ENCODE results near the gene UBE2D2.

UBE2D2 gene

GRCh38 chr5:139636975-139637408 lies 75.9 kb downstream of the UBE2D2 start:
- no peak for DNase-seq

GRCh38 chr5:139637438-139638089 lies 76.4 kb downstream of the UBE2D2 start:
- no peak for DNase-seq

- DNase-seq, result no peak
Measured at GRCh38 chr5:139638090-139638735, 77.1 kb downstream of the UBE2D2 start.

GRCh38 chr5:139638736-139639618 lies 77.8 kb downstream of the UBE2D2 start:
- DNase-seq, result no peak

GRCh38 chr5:139639619-139640380 lies 78.7 kb downstream of the UBE2D2 start:
- DNase-seq, result no peak

- no peak for DNase-seq
Measured at GRCh38 chr5:139640421-139641115, 79.4 kb downstream of the UBE2D2 start.

- no peak for DNase-seq
Measured at GRCh38 chr5:139641116-139642080, 80.3 kb downstream of the UBE2D2 start.

GRCh38 chr5:139642213-139642612 lies 81.1 kb downstream of the UBE2D2 start:
- no peak for DNase-seq

GRCh38 chr5:139642891-139643871 lies 82.0 kb downstream of the UBE2D2 start:
- no peak for DNase-seq

- no peak for DNase-seq
Measured at GRCh38 chr5:139644001-139644456, 82.9 kb downstream of the UBE2D2 start.

- DNase-seq, result no peak
Measured at GRCh38 chr5:139644646-139645429, 83.7 kb downstream of the UBE2D2 start.

GRCh38 chr5:139645430-139645871 lies 84.3 kb downstream of the UBE2D2 start:
- DNase-seq, result no peak

GRCh38 chr5:139646111-139646510 lies 85.0 kb downstream of the UBE2D2 start:
- no peak for DNase-seq

- DNase-seq, result no peak
Measured at GRCh38 chr5:139646912-139647505, 85.9 kb downstream of the UBE2D2 start.

- DNase-seq, result no peak
Measured at GRCh38 chr5:139647506-139648204, 86.5 kb downstream of the UBE2D2 start.

- peak; percentile 39 to 48 for DNase-seq
Measured at GRCh38 chr5:139648205-139649081, 87.3 kb downstream of the UBE2D2 start, which contains the start of gene CXXC5. TSS of gene CXXC5 (plus strand) at chr5:139648349. CDS start at chr5:139680524, 32,175 bp downstream.
